CD14-positive monocyte (primary cell): ENCODE measurements around the gene FAM107B. TPM values are rescaled to one million over a fixed set of nuclear protein-coding genes. Genes with fewer than 3 reads are reported as not detected.
A peak's percentile ranks its signal among the peaks of the same experiment; 100 is the strongest.

ENCODE experiments used
- DNase-seq, 3 donors: peaks; one replicate each; pipeline ENCODE4 v3.0.0-alpha.2; 2011 to 2022
- H2AFZ ChIP-seq: 2 replicates; pipeline ENCODE4 v1.6.0; 2012; ENCODE audit warnings: mild to moderate bottlenecking, low read depth, low read length, inconsistent platforms; ENCODE audit not compliant: insufficient read depth, poor library complexity, severe bottlenecking
- H3K27ac ChIP-seq, 2 donors: 1 replicate in 1 of 2; 2 replicates in 1 of 2; pipeline ENCODE4 v1.5.1; 2012 to 2013; ENCODE audit warnings: low read length in 2 of 2, control low read depth in 1 of 2, inconsistent platforms in 1 of 2, low read depth in 1 of 2, mild to moderate bottlenecking in 1 of 2
- H3K27me3 ChIP-seq, 2 donors: one replicate each; pipeline versions ENCODE4 v1.6.0 to v1.6.1; 2011 to 2013; ENCODE audit warnings: low read length in 2 of 2; ENCODE audit not compliant: control insufficient read depth in 2 of 2, insufficient read depth in 2 of 2
- H3K36me3 ChIP-seq, 2 donors: replicated peaks in 1 of 2; 1 replicate in 1 of 2; 2 replicates in 1 of 2; pipeline versions ENCODE4 v1.5.1 to v1.6.1; 2012 to 2013; ENCODE audit warnings: low read length in 2 of 2, control low read depth in 1 of 2, inconsistent platforms in 1 of 2, mild to moderate bottlenecking in 1 of 2; ENCODE audit not compliant: insufficient read depth in 2 of 2, control insufficient read depth in 1 of 2
- H3K4me1 ChIP-seq, 2 donors: 1 replicate in 1 of 2; 2 replicates in 1 of 2; pipeline versions ENCODE4 v1.5.1 to v1.6.1; 2012 to 2013; ENCODE audit warnings: low read length in 2 of 2, control low read depth in 1 of 2, inconsistent platforms in 1 of 2, mild to moderate bottlenecking in 1 of 2, moderate library complexity in 1 of 2; ENCODE audit not compliant: insufficient read depth in 2 of 2, control insufficient read depth in 1 of 2
- H3K4me2 ChIP-seq: replicated peaks from 2 replicates; pipeline ENCODE3; 2012; ENCODE audit warnings: low read length, moderate library complexity, mild to moderate bottlenecking; ENCODE audit not compliant: poor library complexity, severe bottlenecking; ENCODE audit errors: extremely low read depth
- H3K4me3 ChIP-seq, 3 experiments: fragments of 200-600 bp in 1 of 3; sonication (generic) in 1 of 3; replicated peaks in 1 of 3; 1 replicate in 2 of 3; 2 replicates in 1 of 3; pipeline ENCODE4 v1.5.1; 2011 to 2013; ENCODE audit warnings: low read length in 3 of 3, mild to moderate bottlenecking in 3 of 3, control low read depth in 2 of 3, low read depth in 2 of 3, inconsistent platforms in 1 of 3, moderate library complexity in 1 of 3
- H3K79me2 ChIP-seq: 2 replicates; pipeline ENCODE4 v1.6.0; 2012; ENCODE audit warnings: mild to moderate bottlenecking, control low read depth, inconsistent platforms, low read length, moderate library complexity; ENCODE audit not compliant: insufficient read depth
- H3K9ac ChIP-seq: 2 replicates; pipeline ENCODE4 v1.6.0; 2017; ENCODE audit warnings: low read length, mild to moderate bottlenecking; ENCODE audit not compliant: insufficient read depth, poor library complexity, severe bottlenecking
- H3K9me3 ChIP-seq, 2 donors: replicated peaks in 1 of 2; 1 replicate in 1 of 2; 2 replicates in 1 of 2; pipeline versions ENCODE4 v1.5.1 to v1.6.1; 2012 to 2013; ENCODE audit warnings: low read length in 2 of 2, control low read depth in 1 of 2; ENCODE audit not compliant: control insufficient read depth in 1 of 2, insufficient read depth in 1 of 2
- H4K20me1 ChIP-seq: 2 replicates; pipeline ENCODE4 v1.6.0; 2012; ENCODE audit warnings: mild to moderate bottlenecking, low read length, control low read depth, moderate library complexity; ENCODE audit not compliant: insufficient read depth
- H3K27ac Mint-ChIP-seq, 7 donors: one replicate each; pipeline ENCODE4 v1.8.0; 2020; ENCODE audit warnings: mild to moderate bottlenecking in 7 of 7, mixed read lengths in 7 of 7, moderate library complexity in 6 of 7, inconsistent platforms in 2 of 7
- H3K27me3 Mint-ChIP-seq, 3 donors: one replicate each; pipeline ENCODE4 v1.8.0; 2021 to 2022; ENCODE audit warnings: low read depth in 3 of 3, mild to moderate bottlenecking in 3 of 3, mixed read lengths in 3 of 3, moderate library complexity in 3 of 3, inconsistent platforms in 1 of 3
- H3K36me3 Mint-ChIP-seq, 2 donors: one replicate each; pipeline ENCODE4 v1.8.0; 2020; ENCODE audit warnings: mixed read lengths in 2 of 2, inconsistent platforms in 1 of 2, mild to moderate bottlenecking in 1 of 2
- H3K4me1 Mint-ChIP-seq: one replicate; pipeline ENCODE4 v1.8.0; 2020; ENCODE audit warnings: mild to moderate bottlenecking, mixed read lengths
- H3K4me3 Mint-ChIP-seq, 2 donors: one replicate each; pipeline ENCODE4 v1.8.0; 2020; ENCODE audit warnings: mild to moderate bottlenecking in 2 of 2, mixed read lengths in 2 of 2, moderate library complexity in 1 of 2
- H3K9me3 Mint-ChIP-seq, 7 donors: one replicate each; pipeline ENCODE4 v1.8.0; 2020 to 2022; ENCODE audit warnings: mixed read lengths in 7 of 7, mild to moderate bottlenecking in 6 of 7, moderate library complexity in 6 of 7, inconsistent platforms in 2 of 7
- WGBS: methylation state at CpG from one replicate; pipeline ENCODE4 v1.1.5; 2013; ENCODE audit warnings: missing lambda C conversion rate; ENCODE audit not compliant: insufficient coverage; 5-methylcytosine and 5-hydroxymethylcytosine counted together
- intact Hi-C, 2 donors: fragments of 100-400 bp; cut with micrococcal nuclease; formaldehyde crosslinking; loops; one replicate each; pipeline versions ENCODE4 v1.15.0 to v1.15.1; 2023
- polyA plus RNA-seq, 3 donors: library from polyadenylated mRNA; depleted of rRNA in 1 of 3; unstranded in 2 of 3; stranded (reverse) in 1 of 3; fragments of 300-500 nt in 2 of 3; fragments of >200 nt in 1 of 3; fragmentation: Illumina TruSeq in 2 of 3; gene quantifications; 1 replicate in 2 of 3; 2 replicates in 1 of 3; pipeline ENCODE4 v1.2.3, GENCODE V29; 2012 to 2021
- TF ChIP-seq, protein P1 (sequence below): fragments of 200-600 bp; IDR thresholded peaks from one replicate; pipeline ENCODE4 v1.8.0; 2022; ENCODE audit warnings: antibody characterized with exemption, mild to moderate bottlenecking

The FAM107B gene
- polyA plus RNA-seq, 3 donors = 27.2 to 68.5 (median 28.4) TPM

DNA sequence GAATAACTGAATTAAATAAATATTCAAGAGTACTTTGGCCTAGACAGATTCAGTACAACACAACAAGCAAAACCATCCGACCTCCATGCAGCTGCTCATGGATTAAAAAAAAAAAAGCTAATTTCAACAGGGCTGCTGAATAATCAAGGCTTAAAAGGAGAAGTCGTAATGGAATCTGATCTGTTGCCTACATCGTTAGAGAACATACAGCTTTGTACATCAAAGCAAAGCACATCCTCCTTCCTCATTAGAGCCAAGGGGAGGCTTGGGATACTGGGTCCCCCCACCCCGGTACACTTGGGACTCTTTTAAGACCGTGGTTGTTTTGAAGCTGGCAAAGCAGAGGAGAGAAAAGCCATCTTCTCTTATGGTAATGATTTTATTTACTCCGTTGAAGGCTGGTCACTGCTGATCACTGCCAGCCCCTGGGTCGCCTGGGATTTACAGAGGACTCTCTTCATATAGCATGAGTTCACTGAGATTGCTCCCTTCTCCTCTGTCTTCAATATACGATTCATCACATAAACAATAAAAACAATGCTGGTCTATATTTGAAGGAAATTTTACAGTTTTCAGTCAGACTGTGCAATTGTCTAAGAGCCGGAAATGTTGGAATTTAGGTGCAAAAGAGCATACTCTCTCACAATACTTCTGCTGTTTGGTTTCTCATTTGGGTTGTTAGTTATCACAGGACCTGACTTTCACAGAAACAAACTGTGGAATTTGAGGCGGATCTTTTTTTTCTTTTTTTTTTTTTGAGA is 148.8 kb downstream of the FAM107B start:
- H3K4me1 Mint-ChIP-seq = peaks cover 21% of the 10 kb centered on the region
- Histone ChIP-seq H3K27ac (no peak overlapping the region), H3K36me3 (no peaks in the 10 kb centered on the region), H4K20me1 (no peaks in the 10 kb centered on the region), H3K4me1 (peaks cover 15 to 18% of the 10 kb centered on the region in 2 donors), H3K9me3 (no peaks in the 10 kb centered on the region), H3K4me2 (no peak overlapping the region), H3K9ac (no peak overlapping the region), H2AFZ (no peak overlapping the region), H3K27me3 (no peaks in the 10 kb centered on the region), H3K79me2 (no peaks in the 10 kb centered on the region), H3K4me3 (no peak overlapping the region)
- no peaks in the 10 kb centered on the region for H3K36me3 Mint-ChIP-seq
- WGBS = no CpG with 5 or more reads among the region's 10 CpGs
- TF ChIP-seq, protein P1, sequence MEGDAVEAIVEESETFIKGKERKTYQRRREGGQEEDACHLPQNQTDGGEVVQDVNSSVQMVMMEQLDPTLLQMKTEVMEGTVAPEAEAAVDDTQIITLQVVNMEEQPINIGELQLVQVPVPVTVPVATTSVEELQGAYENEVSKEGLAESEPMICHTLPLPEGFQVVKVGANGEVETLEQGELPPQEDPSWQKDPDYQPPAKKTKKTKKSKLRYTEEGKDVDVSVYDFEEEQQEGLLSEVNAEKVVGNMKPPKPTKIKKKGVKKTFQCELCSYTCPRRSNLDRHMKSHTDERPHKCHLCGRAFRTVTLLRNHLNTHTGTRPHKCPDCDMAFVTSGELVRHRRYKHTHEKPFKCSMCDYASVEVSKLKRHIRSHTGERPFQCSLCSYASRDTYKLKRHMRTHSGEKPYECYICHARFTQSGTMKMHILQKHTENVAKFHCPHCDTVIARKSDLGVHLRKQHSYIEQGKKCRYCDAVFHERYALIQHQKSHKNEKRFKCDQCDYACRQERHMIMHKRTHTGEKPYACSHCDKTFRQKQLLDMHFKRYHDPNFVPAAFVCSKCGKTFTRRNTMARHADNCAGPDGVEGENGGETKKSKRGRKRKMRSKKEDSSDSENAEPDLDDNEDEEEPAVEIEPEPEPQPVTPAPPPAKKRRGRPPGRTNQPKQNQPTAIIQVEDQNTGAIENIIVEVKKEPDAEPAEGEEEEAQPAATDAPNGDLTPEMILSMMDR = no peak
- H3K27ac Mint-ChIP-seq = peak overlapping the region in 4 of 7 donors; percentile 68 to 85 (median 76)
- peaks cover 0 to 2% (median 0%) of the 10 kb centered on the region in 7 donors for H3K9me3 Mint-ChIP-seq
- H3K4me3 Mint-ChIP-seq = peak overlapping the region in 1 of 2 donors; percentile 30
- intact Hi-C loops = no loop called here
- H3K27me3 Mint-ChIP-seq = no peaks in the 10 kb centered on the region
- peak in 2 of 3 donors; percentile 44 to 61 for DNase-seq

DNA sequence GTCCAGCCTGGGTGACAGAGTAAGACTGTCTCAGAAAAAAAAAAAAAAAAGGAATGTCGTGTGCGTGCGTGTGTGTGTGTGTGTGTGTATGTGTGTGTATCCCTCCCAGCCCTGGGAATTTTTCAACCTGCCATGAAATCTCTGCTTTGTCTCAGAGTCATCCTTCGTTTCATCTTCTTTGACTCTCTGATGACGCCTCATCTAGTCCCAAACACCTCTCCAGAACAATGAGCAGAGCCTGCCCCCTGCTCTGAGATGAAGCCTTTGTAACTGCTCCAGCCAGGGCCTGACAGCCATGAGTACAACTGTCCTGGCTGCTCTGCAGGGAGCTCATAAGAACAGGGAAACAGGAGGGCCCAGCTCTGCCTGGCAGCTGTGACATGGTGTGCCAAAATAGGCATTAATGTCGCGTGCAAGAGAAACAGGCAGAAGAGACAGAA is 149.5 kb downstream of the FAM107B start:
- H3K9me3 ChIP-seq = no peaks in the 10 kb centered on the region
- no peak overlapping the region for H3K4me3 ChIP-seq
- no peaks in the 10 kb centered on the region for H3K27me3 ChIP-seq
- 94% methylated on average over 4 of the region's 7 CpGs for WGBS
- no peak overlapping the region for H3K9ac ChIP-seq
- no peak overlapping the region for H3K4me2 ChIP-seq
- peaks cover 15 to 18% of the 10 kb centered on the region in 2 donors for H3K4me1 ChIP-seq
- no peak for DNase-seq
- Mint-ChIP-seq H3K27me3 (no peaks in the 10 kb centered on the region), H3K4me3 (peak overlapping the region in 1 of 2 donors; percentile 57), H3K36me3 (no peaks in the 10 kb centered on the region), H3K9me3 (peaks cover 0 to 2% (median 0%) of the 10 kb centered on the region in 7 donors), H3K27ac (peak overlapping the region in 5 of 7 donors; percentile 26 to 85 (median 35)), H3K4me1 (peaks cover 21% of the 10 kb centered on the region)
- H3K79me2 ChIP-seq = no peaks in the 10 kb centered on the region
- TF ChIP-seq, protein P1 = no peak
- no peak overlapping the region for H3K27ac ChIP-seq
- no peak overlapping the region for H2AFZ ChIP-seq
- intact Hi-C loops = no loop called here
- no peaks in the 10 kb centered on the region for H3K36me3 ChIP-seq
- H4K20me1 ChIP-seq = no peaks in the 10 kb centered on the region
